Gastroesophageal sphincter (tissue), 3 donors: ENCODE results near the gene SRSF9.

Experiments
- POLR2A ChIP-seq, 2 donors: fragments of 450-650 bp; IDR thresholded peaks; one replicate each; pipeline ENCODE4 v1.6.1; 2017; ENCODE audit warnings: antibody characterized with exemption in 2 of 2, mild to moderate bottlenecking in 2 of 2, moderate library complexity in 1 of 2
- POLR2AphosphoS5 ChIP-seq: sonication (generic); formaldehyde crosslinking; IDR thresholded peaks from one replicate; pipeline ENCODE4 v1.6.1; 2017; ENCODE audit warnings: antibody characterized with exemption
- TF ChIP-seq, protein P1 (sequence below), 4 experiments: fragments of 200-600 bp in 2 of 4; fragments of 450-650 bp in 2 of 4; sonication (generic) in 1 of 4; IDR thresholded peaks; one replicate each; pipeline ENCODE4 v1.5.1; 2017 to 2019; ENCODE audit warnings: antibody characterized with exemption in 4 of 4, mild to moderate bottlenecking in 2 of 4, moderate library complexity in 2 of 4

DNA sequence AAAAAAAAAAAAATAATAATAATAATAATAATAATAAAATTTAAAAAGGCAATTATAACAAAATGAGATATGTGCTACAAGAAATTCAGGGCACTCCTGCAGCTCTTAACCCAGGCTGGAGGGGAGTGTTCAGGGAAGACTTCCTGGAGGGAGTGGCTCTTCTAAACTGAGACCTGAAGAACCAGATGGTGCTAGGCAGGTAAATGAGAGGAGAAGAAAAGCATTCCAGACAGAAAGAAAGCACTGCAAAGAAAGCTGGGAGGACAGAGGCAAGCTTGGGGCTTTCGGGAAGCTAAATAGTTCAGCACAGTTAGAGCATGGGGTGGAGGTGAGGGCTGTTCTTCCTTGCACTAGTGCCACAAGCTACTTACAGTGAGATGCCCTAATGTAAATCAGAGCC, 9.9 kb upstream of the SRSF9 start:
- TF ChIP-seq POLR2A (IDR thresholded peaks at IDR 0.05) (no peak), POLR2AphosphoS5 (no peak)
- TF ChIP-seq, protein P1, sequence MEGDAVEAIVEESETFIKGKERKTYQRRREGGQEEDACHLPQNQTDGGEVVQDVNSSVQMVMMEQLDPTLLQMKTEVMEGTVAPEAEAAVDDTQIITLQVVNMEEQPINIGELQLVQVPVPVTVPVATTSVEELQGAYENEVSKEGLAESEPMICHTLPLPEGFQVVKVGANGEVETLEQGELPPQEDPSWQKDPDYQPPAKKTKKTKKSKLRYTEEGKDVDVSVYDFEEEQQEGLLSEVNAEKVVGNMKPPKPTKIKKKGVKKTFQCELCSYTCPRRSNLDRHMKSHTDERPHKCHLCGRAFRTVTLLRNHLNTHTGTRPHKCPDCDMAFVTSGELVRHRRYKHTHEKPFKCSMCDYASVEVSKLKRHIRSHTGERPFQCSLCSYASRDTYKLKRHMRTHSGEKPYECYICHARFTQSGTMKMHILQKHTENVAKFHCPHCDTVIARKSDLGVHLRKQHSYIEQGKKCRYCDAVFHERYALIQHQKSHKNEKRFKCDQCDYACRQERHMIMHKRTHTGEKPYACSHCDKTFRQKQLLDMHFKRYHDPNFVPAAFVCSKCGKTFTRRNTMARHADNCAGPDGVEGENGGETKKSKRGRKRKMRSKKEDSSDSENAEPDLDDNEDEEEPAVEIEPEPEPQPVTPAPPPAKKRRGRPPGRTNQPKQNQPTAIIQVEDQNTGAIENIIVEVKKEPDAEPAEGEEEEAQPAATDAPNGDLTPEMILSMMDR (IDR thresholded peaks at IDR 0.05), result no peak
